Thyroid gland (tissue), 4 donors: ENCODE measurements around the gene RPP25L. TPM values are rescaled to one million over a fixed set of nuclear protein-coding genes. Genes with fewer than 3 reads are reported as not detected.

ENCODE experiments used
- DNase-seq, 2 donors: peaks; one replicate each; pipeline ENCODE4 v3.0.0-alpha.2; 2019
- H3K27ac ChIP-seq, 3 donors: fragments of 200-600 bp; sonication (generic); 1 replicate in 2 of 3; 2 replicates in 1 of 3; pipeline ENCODE4 v1.5.1; 2016 to 2019; ENCODE audit warnings: mild to moderate bottlenecking in 1 of 3, moderate library complexity in 1 of 3
- H3K27me3 ChIP-seq: fragments of 200-600 bp; sonication (generic); one replicate; pipeline ENCODE4 v1.5.1; 2019
- H3K36me3 ChIP-seq, 2 donors: fragments of 200-600 bp; sonication (generic); one replicate each; pipeline ENCODE4 v1.5.1; 2016 to 2019
- H3K4me1 ChIP-seq, 2 donors: fragments of 200-600 bp; sonication (generic); one replicate each; pipeline ENCODE4 v1.5.1; 2017 to 2019
- H3K4me3 ChIP-seq, 3 donors: fragments of 200-600 bp; sonication (generic); replicated peaks in 1 of 3; 1 replicate in 2 of 3; 2 replicates in 1 of 3; pipeline ENCODE4 v1.5.1; 2016; ENCODE audit warnings: mild to moderate bottlenecking in 1 of 3
- H3K9me3 ChIP-seq: fragments of 200-600 bp; sonication (generic); one replicate; pipeline ENCODE4 v1.5.1; 2017
- CTCF ChIP-seq, 6 experiments: fragments of 200-600 bp in 3 of 6; fragments of 450-650 bp in 3 of 6; sonication (generic) in 3 of 6; IDR thresholded peaks; one replicate each; pipeline ENCODE4 v1.5.1; 2016 to 2019; ENCODE audit warnings: antibody characterized with exemption in 6 of 6, mild to moderate bottlenecking in 2 of 6, inconsistent platforms in 1 of 6, moderate library complexity in 1 of 6
- POLR2A ChIP-seq, 2 donors: fragments of 450-650 bp; IDR thresholded peaks; one replicate each; pipeline ENCODE4 v1.6.1; 2017; ENCODE audit warnings: antibody characterized with exemption in 2 of 2, mild to moderate bottlenecking in 2 of 2, moderate library complexity in 1 of 2
- WGBS, 2 donors: methylation state at CpG; one replicate each; pipeline ENCODE4 v1.1.5; 2017; 5-methylcytosine and 5-hydroxymethylcytosine counted together
- intact Hi-C: fragments of 100-400 bp; cut with DNase I; formaldehyde crosslinking; loops from one replicate; pipeline ENCODE4 v1.15.1; 2023
- total RNA-seq, 4 donors: library from RNA; depleted of rRNA; stranded (reverse); fragments of >200 nt; gene quantifications; one replicate each; pipeline ENCODE4 v1.2.3, GENCODE V29; 2016

Gene RPP25L
- total RNA-seq, result 10 to 100 TPM; 20.7 to 39.0 (median 25.8) TPM

GRCh38 chr9:34611811-34612787, at the start of gene RPP25L:
RPP25L (minus strand) TSS chr9:34612097; CDS start chr9:34611296, 801 bp downstream.
- TF ChIP-seq POLR2A (IDR thresholded peaks at IDR 0.05) (peak in 1 of 2 donors; percentile 91), CTCF (IDR thresholded peaks at IDR 0.05) (no peak)
- H3K27ac ChIP-seq, result peak within 1 kb of the TSS; percentile 73 to 81 (median 75)
- no peaks in the 10 kb centered on the region for H3K27me3 ChIP-seq
- peak within 1 kb of the TSS; percentile 58 to 99 (median 82) for H3K4me3 ChIP-seq
- intact Hi-C loops, result no loop called here
- H3K4me1 ChIP-seq, result peaks cover 12 to 16% of the 10 kb centered on the region in 2 donors
- peaks cover 12 to 19% of the 10 kb centered on the region in 2 donors for H3K36me3 ChIP-seq
- DNase-seq, result peak; percentile 82 to 88
- H3K9me3 ChIP-seq, result no peaks in the 10 kb centered on the region
- 0 to 2% methylated on average over 32 to 49 of the region's 77 CpGs for WGBS, 2 donors

GRCh38 chr9:34659592-34660253, 47.8 kb upstream of the RPP25L start:
- WGBS, 2 donors, result 90 to 96% methylated on average over 5 to 8 of the region's 8 CpGs
- H3K9me3 ChIP-seq, result no peaks in the 10 kb centered on the region
- H3K36me3 ChIP-seq, result no peaks in the 10 kb centered on the region
- no peak overlapping the region for H3K4me3 ChIP-seq
- TF ChIP-seq POLR2A (IDR thresholded peaks at IDR 0.05) (no peak), CTCF (IDR thresholded peaks at IDR 0.05) (no peak)
- H3K4me1 ChIP-seq, result peaks cover 8 to 12% of the 10 kb centered on the region in 2 donors
- no peaks in the 10 kb centered on the region for H3K27me3 ChIP-seq
- H3K27ac ChIP-seq, result no peak overlapping the region
- intact Hi-C loops, result no loop called here
- no peak for DNase-seq

GRCh38 chr9:34658461-34658860, 46.6 kb upstream of the RPP25L start:
- no peak overlapping the region for H3K27ac ChIP-seq
- TF ChIP-seq CTCF (IDR thresholded peaks at IDR 0.05) (no peak), POLR2A (IDR thresholded peaks at IDR 0.05) (no peak)
- WGBS, 2 donors, result 89 to 93% methylated on average over 12 to 14 of the region's 14 CpGs
- DNase-seq, result no peak
- no peaks in the 10 kb centered on the region for H3K36me3 ChIP-seq
- no peaks in the 10 kb centered on the region for H3K9me3 ChIP-seq
- no peak overlapping the region for H3K4me3 ChIP-seq
- intact Hi-C loops, result no loop called here
- no peaks in the 10 kb centered on the region for H3K27me3 ChIP-seq
- peaks cover 21% of the 10 kb centered on the region in 2 donors for H3K4me1 ChIP-seq

- Histone ChIP-seq H3K27ac (no peak overlapping the region), H3K9me3 (no peaks in the 10 kb centered on the region), H3K4me1 (peaks cover 32 to 36% of the 10 kb centered on the region in 2 donors), H3K36me3 (no peaks in the 10 kb centered on the region), H3K4me3 (no peak overlapping the region), H3K27me3 (no peaks in the 10 kb centered on the region)
- TF ChIP-seq CTCF (IDR thresholded peaks at IDR 0.05), result no peak
- DNase-seq, result no peak
- intact Hi-C loops, result no loop called here
- WGBS, 2 donors, result 87 to 96% methylated on average over 4 to 5 of the region's 5 CpGs
Measured at GRCh38 chr9:34656992-34657391, 45.1 kb upstream of the RPP25L start.
